Stimulated activated CD8-positive, alpha-beta memory T cell treated with anti-CD3 and anti-CD28 coated beads, Interleukin-7, amount 100 ng/mL, for 1 hour (primary cell): Measurements from ENCODE around the gene CC2D1B.

ENCODE experiments used
- DNase-seq, 2 donors: peaks; one replicate each; pipeline ENCODE4 v3.0.0-alpha.2; 2020; ENCODE audit warnings: low read depth in 2 of 2

The CC2D1B gene

GRCh38 chr1:52305417-52306226, 60.4 kb downstream of the CC2D1B start:
- DNase-seq, result no peak
